SK-N-MC (cell line): ENCODE data around the gene TACC2.

Experiments
- EZH2 ChIP-seq: fragments of 200-600 bp; sonication (generic); IDR thresholded peaks from one replicate; pipeline ENCODE4 v1.6.1; 2017; ENCODE audit warnings: antibody characterized with exemption
- POLR2AphosphoS5 ChIP-seq: IDR thresholded peaks from 2 replicates; pipeline ENCODE4 v1.6.1; 2012; ENCODE audit warnings: mild to moderate bottlenecking, low read depth, low read length, borderline replicate concordance

DNA sequence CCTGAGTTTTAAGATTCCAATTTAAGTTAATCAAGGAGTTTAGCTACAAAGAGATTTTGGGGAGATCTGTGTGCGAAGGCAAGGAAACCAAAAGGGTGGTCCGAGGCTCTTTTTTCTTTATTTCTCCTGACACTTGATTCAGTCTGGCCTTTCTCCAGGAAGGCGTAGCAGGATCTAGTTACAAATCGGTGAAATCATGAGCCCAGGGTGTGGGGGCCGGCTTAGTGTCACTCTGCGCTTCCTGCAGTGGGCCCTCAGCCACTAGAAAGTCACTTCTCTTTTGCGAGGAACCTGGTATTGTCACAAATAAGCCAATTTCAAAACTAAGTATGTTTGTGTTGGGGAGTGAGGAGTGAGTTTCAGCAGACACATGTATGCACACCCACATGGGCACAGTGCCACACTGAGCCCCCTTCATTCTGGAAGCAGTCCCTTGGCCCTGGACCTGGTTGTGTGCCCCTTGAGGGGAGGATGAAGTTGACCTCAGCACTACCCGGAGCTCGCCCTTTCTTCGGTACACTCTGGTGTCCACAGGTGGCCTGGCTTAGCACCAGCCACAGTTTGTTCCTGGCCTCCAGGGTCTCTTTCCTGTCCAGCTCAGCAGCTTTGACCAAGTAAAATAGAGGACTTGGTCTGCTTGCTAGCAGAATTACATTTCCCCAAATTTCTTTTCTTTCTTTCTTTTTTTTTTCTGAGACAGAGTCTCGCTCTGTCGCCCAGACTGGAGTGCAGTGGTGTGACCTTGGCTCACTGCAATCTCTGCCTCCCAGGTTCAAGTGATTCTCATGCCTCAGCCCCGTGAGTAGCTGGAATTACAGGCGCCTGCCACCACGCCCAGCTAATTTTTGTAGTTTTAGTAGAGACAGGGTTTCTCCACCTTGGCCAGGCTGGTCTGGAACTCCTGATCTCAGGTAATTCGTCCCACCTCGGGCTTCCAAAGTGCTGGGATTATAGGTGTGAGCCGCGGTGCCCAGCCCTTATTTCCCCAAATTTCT, 198.2 kb downstream of the TACC2 start:
- TF ChIP-seq EZH2 = no peak
- no peak for TF ChIP-seq POLR2AphosphoS5
